Stimulated activated effector memory CD8-positive, alpha-beta T cell treated with anti-CD3 and anti-CD28 coated beads, Interleukin-12 subunit alpha, Interleukin-12 subunit beta, amount 100 ng/mL, for 72 hours (primary cell): ENCODE data around the gene OSBPL10.
A peak's percentile ranks its signal among the peaks of the same experiment; 100 is the strongest.

Experiments
- ATAC-seq: fragments of 150-1000 bp; cut with Tn5 transposase; 2 replicates; pipeline ENCODE4 v1.10.0; 2021
- DNase-seq, 2 donors: peaks; one replicate each; pipeline ENCODE4 v3.0.0; 2021 to 2022; ENCODE audit warnings: low spot score in 2 of 2
- H3K27ac Mint-ChIP-seq: one replicate; pipeline ENCODE4 v1.8.0; 2022; ENCODE audit warnings: mild to moderate bottlenecking, mixed read lengths
- H3K36me3 Mint-ChIP-seq: one replicate; pipeline ENCODE4 v1.8.0; 2022; ENCODE audit warnings: mild to moderate bottlenecking, mixed read lengths
- H3K4me1 Mint-ChIP-seq: one replicate; pipeline ENCODE4 v1.8.0; 2022; ENCODE audit warnings: mixed read lengths
- H3K4me3 Mint-ChIP-seq: one replicate; pipeline ENCODE4 v1.8.0; 2022; ENCODE audit warnings: mild to moderate bottlenecking, mixed read lengths
- H3K9me3 Mint-ChIP-seq: one replicate; pipeline ENCODE4 v1.8.0; 2022; ENCODE audit warnings: mixed read lengths

The OSBPL10 gene

GRCh38 chr3:31768479-31769125 is 212.5 kb downstream of the OSBPL10 start:
- ATAC-seq (peak; percentile 51), DNase-seq (peak in 1 of 2 donors; percentile 68)
- Mint-ChIP-seq H3K4me1 (peaks cover 36% of the 10 kb centered on the region), H3K4me3 (no peak overlapping the region), H3K9me3 (no peaks in the 10 kb centered on the region), H3K36me3 (no peaks in the 10 kb centered on the region), H3K27ac (no peak overlapping the region)

GRCh38 chr3:31767920-31768319 is 213.1 kb downstream of the OSBPL10 start:
- H3K9me3 Mint-ChIP-seq = no peaks in the 10 kb centered on the region
- H3K27ac Mint-ChIP-seq = no peak overlapping the region
- no peak overlapping the region for H3K4me3 Mint-ChIP-seq
- no peaks in the 10 kb centered on the region for H3K36me3 Mint-ChIP-seq
- ATAC-seq = no peak
- DNase-seq = no peak
- peaks cover 37% of the 10 kb centered on the region for H3K4me1 Mint-ChIP-seq

- Mint-ChIP-seq H3K4me3 (no peak overlapping the region), H3K9me3 (no peaks in the 10 kb centered on the region), H3K4me1 (peaks cover 39% of the 10 kb centered on the region), H3K36me3 (no peaks in the 10 kb centered on the region), H3K27ac (no peak overlapping the region)
- no peak for ATAC-seq
- DNase-seq = no peak
These were observed 214.4 kb downstream of the OSBPL10 start for GRCh38 chr3:31766669-31767068.

- peak; percentile 47 for ATAC-seq
- H3K4me1 Mint-ChIP-seq = peaks cover 36% of the 10 kb centered on the region
These were observed 215.2 kb downstream of the OSBPL10 start for GRCh38 chr3:31765871-31766270.

GRCh38 chr3:31763731-31764130 is 217.3 kb downstream of the OSBPL10 start:
- ATAC-seq (no peak), DNase-seq (no peak)
- peaks cover 32% of the 10 kb centered on the region for H3K4me1 Mint-ChIP-seq
- H3K4me3 Mint-ChIP-seq = no peak overlapping the region
- no peak overlapping the region for H3K27ac Mint-ChIP-seq
- no peaks in the 10 kb centered on the region for H3K36me3 Mint-ChIP-seq
- no peaks in the 10 kb centered on the region for H3K9me3 Mint-ChIP-seq

More at GRCh38 chr3:31765871-31766270, 215.2 kb downstream of the OSBPL10 start:
- no peaks in the 10 kb centered on the region for H3K9me3 Mint-ChIP-seq
- no peak for DNase-seq
- H3K27ac Mint-ChIP-seq = no peak overlapping the region
- H3K4me3 Mint-ChIP-seq = no peak overlapping the region
- H3K36me3 Mint-ChIP-seq = no peaks in the 10 kb centered on the region

GRCh38 chr3:31762888-31763351 is 218.1 kb downstream of the OSBPL10 start:
- no peaks in the 10 kb centered on the region for H3K36me3 Mint-ChIP-seq
- H3K4me3 Mint-ChIP-seq = no peak overlapping the region
- no peak overlapping the region for H3K27ac Mint-ChIP-seq

GRCh38 chr3:31762097-31762764 is 218.8 kb downstream of the OSBPL10 start:
- ATAC-seq (peak; percentile 76), DNase-seq (no peak)
- H3K36me3 Mint-ChIP-seq = no peaks in the 10 kb centered on the region
- no peaks in the 10 kb centered on the region for H3K9me3 Mint-ChIP-seq
- peaks cover 24% of the 10 kb centered on the region for H3K4me1 Mint-ChIP-seq
- H3K27ac Mint-ChIP-seq = peak overlapping the region; percentile 21
- H3K4me3 Mint-ChIP-seq = no peak overlapping the region

More at GRCh38 chr3:31762888-31763351, 218.1 kb downstream of the OSBPL10 start:
- DNase-seq = no peak
- Mint-ChIP-seq H3K4me1 (peaks cover 31% of the 10 kb centered on the region), H3K9me3 (no peaks in the 10 kb centered on the region)
- ATAC-seq = no peak

GRCh38 chr3:31760654-31761053 is 220.4 kb downstream of the OSBPL10 start:
- H3K36me3 Mint-ChIP-seq = no peaks in the 10 kb centered on the region
- no peak overlapping the region for H3K27ac Mint-ChIP-seq
- ATAC-seq (no peak), DNase-seq (no peak)
- H3K9me3 Mint-ChIP-seq = no peaks in the 10 kb centered on the region
- peaks cover 28% of the 10 kb centered on the region for H3K4me1 Mint-ChIP-seq
- no peak overlapping the region for H3K4me3 Mint-ChIP-seq

GRCh38 chr3:31758322-31758965 is 222.6 kb downstream of the OSBPL10 start:
- no peak overlapping the region for H3K4me3 Mint-ChIP-seq
- H3K36me3 Mint-ChIP-seq = no peaks in the 10 kb centered on the region
- no peak for ATAC-seq
- H3K27ac Mint-ChIP-seq = no peak overlapping the region
- H3K4me1 Mint-ChIP-seq = peaks cover 41% of the 10 kb centered on the region
- DNase-seq = no peak
- H3K9me3 Mint-ChIP-seq = no peaks in the 10 kb centered on the region

- peak overlapping the region; percentile 61 for H3K27ac Mint-ChIP-seq
- H3K36me3 Mint-ChIP-seq = no peaks in the 10 kb centered on the region
- ATAC-seq (peak; percentile 86), DNase-seq (peak in 1 of 2 donors; percentile 66)
- H3K9me3 Mint-ChIP-seq = no peaks in the 10 kb centered on the region
- H3K4me1 Mint-ChIP-seq = peaks cover 30% of the 10 kb centered on the region
- H3K4me3 Mint-ChIP-seq = peak overlapping the region; percentile 44
These were observed 225.0 kb downstream of the OSBPL10 start for GRCh38 chr3:31755926-31756658.

GRCh38 chr3:31754575-31755278 is 226.3 kb downstream of the OSBPL10 start:
- no peaks in the 10 kb centered on the region for H3K36me3 Mint-ChIP-seq
- peaks cover 30% of the 10 kb centered on the region for H3K4me1 Mint-ChIP-seq
- ATAC-seq (peak; percentile 77), DNase-seq (no peak)
- peak overlapping the region; percentile 44 for H3K4me3 Mint-ChIP-seq
- H3K27ac Mint-ChIP-seq = peak overlapping the region; percentile 61
- H3K9me3 Mint-ChIP-seq = no peaks in the 10 kb centered on the region

GRCh38 chr3:31753050-31753425 is 228.0 kb downstream of the OSBPL10 start:
- Mint-ChIP-seq H3K9me3 (no peaks in the 10 kb centered on the region), H3K27ac (no peak overlapping the region)
- DNase-seq = no peak

GRCh38 chr3:31752305-31753049 is 228.6 kb downstream of the OSBPL10 start:
- no peaks in the 10 kb centered on the region for H3K36me3 Mint-ChIP-seq
- H3K27ac Mint-ChIP-seq = no peak overlapping the region
- H3K9me3 Mint-ChIP-seq = no peaks in the 10 kb centered on the region
- DNase-seq = no peak
- no peak overlapping the region for H3K4me3 Mint-ChIP-seq
- no peak for ATAC-seq
- peaks cover 30% of the 10 kb centered on the region for H3K4me1 Mint-ChIP-seq

More at GRCh38 chr3:31753050-31753425, 228.0 kb downstream of the OSBPL10 start:
- no peak for ATAC-seq
- Mint-ChIP-seq H3K4me3 (no peak overlapping the region), H3K36me3 (no peaks in the 10 kb centered on the region), H3K4me1 (peaks cover 30% of the 10 kb centered on the region)

- no peak overlapping the region for H3K27ac Mint-ChIP-seq
- H3K4me3 Mint-ChIP-seq = no peak overlapping the region
- no peak for DNase-seq
- H3K9me3 Mint-ChIP-seq = no peaks in the 10 kb centered on the region
- no peak for ATAC-seq
- no peaks in the 10 kb centered on the region for H3K36me3 Mint-ChIP-seq
- peaks cover 16% of the 10 kb centered on the region for H3K4me1 Mint-ChIP-seq
These were observed 230.7 kb downstream of the OSBPL10 start for GRCh38 chr3:31750341-31750740.
